Measurements from ENCODE around the gene SPNS1.

DNA sequence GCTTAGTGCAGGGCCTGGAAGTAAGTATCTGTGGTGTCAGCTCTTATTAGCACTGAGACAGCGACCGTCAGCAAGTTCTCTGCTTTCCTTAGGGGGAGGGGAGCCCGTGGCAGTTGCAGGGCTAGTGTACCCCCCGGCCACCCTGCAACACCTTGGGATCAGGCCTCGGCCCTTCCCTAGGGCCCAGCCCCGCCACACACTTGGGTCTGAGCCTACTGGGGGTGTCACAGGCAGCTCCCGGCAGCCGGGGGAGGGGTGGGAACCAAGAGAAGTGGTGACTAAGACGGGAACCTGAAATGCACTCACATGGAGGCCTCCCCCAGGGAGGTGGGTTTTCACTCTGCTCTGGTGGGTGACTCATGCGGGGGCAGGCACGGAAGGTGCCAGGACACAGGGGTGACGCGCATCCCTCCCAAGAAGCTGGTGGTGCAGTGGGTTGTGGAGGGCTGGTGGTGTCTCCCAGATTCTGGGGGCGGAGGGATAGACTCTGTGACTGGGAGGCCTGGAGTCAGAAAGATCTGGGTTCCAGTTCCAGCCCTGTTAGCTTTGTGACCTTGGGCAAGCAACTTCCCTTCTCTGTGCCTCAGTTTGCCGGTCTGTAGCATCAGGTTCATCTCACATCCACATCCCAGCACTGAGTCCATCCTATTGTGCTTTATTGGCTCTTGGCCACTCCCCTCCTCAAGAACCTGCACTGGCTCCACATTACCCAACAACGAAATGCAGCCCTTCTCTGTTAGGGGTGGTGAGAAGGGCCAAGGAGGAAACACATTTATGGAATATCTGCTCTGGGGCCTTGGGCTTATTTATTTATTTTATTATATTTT is 54.8 kb downstream of the SPNS1 start:
- TF ChIP-seq EP300 (IDR thresholded peaks at IDR 0.05) (no peak), POLR2A (IDR thresholded peaks at IDR 0.05) (no peak)
- TF ChIP-seq, protein P1, sequence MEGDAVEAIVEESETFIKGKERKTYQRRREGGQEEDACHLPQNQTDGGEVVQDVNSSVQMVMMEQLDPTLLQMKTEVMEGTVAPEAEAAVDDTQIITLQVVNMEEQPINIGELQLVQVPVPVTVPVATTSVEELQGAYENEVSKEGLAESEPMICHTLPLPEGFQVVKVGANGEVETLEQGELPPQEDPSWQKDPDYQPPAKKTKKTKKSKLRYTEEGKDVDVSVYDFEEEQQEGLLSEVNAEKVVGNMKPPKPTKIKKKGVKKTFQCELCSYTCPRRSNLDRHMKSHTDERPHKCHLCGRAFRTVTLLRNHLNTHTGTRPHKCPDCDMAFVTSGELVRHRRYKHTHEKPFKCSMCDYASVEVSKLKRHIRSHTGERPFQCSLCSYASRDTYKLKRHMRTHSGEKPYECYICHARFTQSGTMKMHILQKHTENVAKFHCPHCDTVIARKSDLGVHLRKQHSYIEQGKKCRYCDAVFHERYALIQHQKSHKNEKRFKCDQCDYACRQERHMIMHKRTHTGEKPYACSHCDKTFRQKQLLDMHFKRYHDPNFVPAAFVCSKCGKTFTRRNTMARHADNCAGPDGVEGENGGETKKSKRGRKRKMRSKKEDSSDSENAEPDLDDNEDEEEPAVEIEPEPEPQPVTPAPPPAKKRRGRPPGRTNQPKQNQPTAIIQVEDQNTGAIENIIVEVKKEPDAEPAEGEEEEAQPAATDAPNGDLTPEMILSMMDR (IDR thresholded peaks at IDR 0.05) = no peak
